Activated CD8-positive, alpha-beta memory T cell treated with anti-CD3 and anti-CD28 coated beads for 4 hours (primary cell): ENCODE results near the gene CRELD2.
A peak's percentile ranks its signal among the peaks of the same experiment; 100 is the strongest.
"Not testable (repeated sequence)": the region's sequence is repeated elsewhere in the genome, so short reads cannot be mapped to it uniquely, and the experiment has no call there.

Experiments
- DNase-seq, 2 donors: peaks; one replicate each; pipeline ENCODE4 v3.0.0-alpha.2; 2020; ENCODE audit warnings: low read depth in 2 of 2

Gene CRELD2

DNA sequence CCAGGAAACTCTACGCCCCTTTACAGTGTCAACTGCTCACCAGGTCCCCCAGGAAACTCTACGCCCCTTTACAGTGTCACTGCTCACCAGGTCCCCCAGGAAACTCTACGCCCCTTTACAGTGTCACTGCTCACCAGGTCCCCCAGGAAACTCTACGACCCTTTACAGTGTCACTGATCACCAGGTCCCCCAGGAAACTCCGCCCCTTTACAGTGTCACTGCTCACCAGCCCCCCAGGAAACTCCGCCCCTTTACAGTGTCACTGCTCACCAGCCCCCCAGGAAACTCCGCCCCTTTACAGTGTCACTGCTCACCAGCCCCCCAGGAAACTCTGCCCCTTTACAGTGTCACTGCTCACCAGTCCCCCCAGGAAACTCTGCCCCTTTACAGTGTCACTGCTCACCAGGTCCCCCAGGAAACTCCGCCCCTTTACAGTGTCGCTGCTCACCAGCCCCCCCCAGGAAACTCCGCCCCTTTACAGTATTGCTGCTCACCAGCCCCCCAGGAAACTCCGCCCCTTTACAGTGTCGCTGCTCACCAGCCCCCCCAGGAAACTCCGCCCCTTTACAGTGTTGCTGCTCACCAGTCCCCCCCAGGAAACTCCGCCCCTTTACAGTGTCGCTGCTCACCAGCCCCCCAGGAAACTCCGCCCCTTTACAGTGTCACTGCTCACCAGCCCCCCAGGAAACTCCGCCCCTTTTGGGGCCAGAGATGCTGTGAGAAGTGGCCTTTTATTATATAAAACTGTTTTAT is 26.8 kb downstream of the CRELD2 start:
- DNase-seq = not testable (repeated sequence)

DNA sequence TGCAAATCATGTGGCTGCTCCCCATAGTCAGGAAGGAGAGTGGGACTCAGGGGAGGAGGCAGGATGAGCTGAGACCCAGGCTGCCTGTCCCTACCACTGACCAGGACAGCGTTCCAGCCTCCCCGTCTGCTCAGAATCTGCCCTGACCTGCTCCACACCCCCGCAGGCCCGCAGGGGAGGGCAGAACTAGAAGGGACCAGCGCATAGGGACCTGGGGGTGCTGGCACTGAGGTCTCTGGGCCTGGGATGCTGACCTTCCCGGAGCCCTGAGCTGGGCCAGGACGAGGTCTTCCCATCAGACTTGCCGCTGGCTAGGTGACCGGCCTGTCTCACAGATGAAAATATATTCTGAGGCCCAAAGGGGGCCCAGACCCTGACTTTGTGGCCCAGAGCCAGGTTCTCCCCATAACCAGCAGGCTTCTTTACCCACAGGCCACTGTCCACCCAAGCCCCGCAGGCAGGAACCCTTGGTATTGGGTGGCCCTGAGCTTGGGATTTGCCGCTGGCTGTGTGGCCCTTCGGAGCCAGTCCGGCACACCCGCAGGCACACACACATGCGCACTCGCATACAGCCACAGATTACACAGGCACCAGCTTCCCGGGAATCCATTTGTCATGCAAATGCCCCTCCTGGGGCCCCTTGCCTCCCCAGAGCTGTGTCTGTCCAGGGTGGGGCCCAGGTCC is 28.3 kb downstream of the CRELD2 start:
- no peak for DNase-seq

DNA sequence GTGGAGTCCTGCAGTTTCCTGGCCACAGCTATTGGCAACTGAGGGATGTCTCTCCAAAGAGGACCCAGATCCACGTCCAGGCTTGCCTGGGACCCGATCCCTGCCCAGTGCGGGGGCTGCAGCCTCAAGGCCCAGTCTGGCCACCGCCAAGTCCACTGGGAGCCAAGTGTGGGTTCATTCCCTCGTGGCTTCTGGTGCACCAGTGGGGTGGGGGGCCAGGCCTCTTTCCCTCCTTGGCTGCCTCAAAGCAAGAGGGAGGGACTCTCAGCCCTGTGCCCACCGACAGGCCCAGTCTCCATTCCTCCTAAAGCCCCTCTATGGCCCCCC is 28.8 kb downstream of the CRELD2 start:
- DNase-seq = no peak

DNA sequence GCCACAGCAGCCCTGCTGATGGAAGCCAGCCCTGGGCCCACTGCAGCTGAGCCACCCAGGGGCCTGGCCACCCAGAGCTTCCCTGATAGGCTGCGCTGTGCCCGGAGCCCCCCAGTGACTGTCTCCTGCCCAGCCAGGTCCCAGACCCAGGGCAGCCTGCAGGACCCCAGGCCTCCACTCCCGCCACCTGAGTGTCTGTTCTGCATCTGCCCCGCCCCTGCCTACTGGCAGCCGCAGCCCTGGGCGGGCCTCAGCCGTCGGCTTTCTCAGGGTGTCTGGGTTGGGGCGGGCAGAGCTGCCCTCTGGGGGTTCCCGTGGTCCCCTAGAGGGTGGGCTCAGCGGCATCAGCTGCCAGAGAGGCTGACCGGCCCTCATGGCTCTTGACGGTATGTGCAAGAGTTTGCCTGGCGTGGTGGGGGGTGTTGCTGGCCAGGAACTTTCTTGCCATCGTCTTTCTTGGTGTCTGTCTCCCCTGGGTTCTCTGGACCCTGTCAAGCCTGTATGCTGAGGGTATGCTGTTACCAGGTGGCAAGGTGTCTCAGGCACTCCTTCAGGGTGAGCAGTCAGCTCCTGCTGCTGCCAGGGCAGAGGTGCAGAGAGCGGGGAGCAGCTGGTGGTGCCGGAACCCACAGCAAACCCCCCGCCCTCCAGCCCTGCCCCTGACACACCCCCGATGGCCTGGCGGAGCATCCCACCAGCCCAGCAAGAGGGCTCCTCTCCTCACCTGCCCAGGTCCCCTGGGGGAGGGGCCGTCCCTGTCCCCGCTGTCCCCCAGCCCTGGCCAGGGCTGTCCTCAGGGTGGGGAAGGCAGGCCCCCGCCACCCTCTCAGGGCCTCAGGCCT is 29.9 kb downstream of the CRELD2 start:
- no peak for DNase-seq

DNA sequence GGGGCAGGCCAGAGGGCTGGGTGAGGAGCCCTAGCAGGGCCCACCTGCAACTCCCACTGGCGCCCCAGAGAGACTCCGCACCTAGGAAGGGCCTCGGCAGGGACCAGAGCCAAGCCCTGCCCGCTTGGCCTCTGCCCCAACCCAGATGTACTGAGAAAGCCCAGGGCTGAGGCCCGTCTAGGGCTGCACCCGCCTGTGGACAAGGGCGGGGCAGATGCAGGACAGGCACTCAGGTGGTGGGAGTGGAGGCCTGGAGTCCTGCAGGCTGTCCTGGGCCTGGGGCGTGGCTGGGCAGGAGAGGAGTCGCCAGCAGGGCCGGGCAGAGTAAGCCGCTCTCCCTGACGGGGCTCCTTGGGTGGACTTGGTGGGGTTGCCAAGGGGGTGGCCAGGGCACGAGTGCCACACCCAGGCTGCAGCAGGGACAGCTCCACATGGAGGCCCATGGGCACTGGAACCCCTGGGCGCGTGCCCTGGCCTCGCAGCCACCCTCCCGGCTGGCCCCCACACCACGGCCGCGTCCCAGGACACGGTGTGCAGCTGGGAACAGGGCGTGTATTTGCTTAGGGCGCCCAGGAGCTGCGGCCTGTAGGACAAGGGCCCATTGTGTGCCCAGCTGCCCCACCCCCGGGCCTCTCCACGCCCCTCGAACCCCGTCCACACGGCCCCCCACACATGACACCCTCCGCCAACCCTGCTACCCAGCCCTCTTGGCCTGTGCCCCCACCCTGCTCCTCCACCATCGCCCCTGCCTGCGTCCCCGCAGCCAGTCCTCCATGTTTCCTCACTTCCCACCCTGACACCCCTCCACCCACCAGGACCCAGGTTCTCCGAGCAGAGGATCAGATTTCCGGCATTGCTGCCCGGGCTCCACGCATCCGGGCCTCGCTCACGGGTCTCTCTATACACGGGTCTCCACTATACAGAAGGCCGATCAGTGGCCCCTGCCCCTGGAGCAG is 30.8 kb downstream of the CRELD2 start:
- DNase-seq = no peak

DNA sequence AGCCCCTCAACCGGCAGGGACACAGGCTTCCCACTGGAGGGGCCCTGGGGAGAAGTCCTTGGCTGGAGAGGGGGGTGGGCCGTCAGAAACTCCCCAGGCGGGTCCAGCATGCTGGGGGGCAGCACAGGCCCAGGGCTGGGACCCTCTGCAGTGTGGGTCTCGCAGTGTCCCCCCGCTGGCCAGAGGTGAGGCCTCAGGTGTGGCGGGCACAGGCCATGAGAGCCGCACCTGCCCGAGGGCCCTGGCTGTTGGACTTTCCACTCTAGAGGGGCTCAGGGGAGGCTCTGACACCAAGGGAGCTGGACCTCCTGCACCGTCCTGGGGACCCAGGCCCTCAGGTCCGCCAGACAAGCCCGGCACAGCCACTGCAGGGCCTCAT is 31.5 kb downstream of the CRELD2 start:
- DNase-seq = no peak

DNA sequence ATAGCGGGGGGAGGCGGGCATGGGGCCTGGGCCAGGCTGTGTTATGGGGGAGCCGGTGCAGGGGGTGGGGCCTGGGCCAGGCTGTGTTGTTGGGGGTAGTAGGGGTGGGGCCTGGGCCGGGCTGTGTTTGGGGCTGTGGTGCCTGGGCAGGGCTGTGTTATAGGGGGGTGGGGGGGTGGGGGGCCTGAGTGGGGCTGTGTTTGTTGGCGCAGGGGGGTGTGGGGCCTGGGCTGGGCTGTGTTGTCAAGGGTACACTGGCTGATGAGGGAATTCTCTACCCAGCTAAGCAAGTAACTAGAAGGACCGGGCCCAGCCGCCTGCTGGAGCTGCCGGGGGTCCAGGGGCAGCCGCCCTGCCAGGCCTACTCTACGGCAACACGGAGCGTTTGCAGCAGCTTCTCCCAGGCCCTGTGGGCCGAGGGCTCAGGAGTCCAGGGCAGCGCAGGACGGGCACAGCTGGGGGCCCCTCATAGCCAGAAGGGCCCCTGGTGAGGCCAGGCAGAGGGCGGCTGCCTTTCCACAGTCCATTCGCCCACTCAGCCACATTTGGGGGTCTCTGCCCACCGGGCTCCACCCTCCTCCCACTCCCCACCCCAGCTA is 32.1 kb downstream of the CRELD2 start:
- no peak for DNase-seq

DNA sequence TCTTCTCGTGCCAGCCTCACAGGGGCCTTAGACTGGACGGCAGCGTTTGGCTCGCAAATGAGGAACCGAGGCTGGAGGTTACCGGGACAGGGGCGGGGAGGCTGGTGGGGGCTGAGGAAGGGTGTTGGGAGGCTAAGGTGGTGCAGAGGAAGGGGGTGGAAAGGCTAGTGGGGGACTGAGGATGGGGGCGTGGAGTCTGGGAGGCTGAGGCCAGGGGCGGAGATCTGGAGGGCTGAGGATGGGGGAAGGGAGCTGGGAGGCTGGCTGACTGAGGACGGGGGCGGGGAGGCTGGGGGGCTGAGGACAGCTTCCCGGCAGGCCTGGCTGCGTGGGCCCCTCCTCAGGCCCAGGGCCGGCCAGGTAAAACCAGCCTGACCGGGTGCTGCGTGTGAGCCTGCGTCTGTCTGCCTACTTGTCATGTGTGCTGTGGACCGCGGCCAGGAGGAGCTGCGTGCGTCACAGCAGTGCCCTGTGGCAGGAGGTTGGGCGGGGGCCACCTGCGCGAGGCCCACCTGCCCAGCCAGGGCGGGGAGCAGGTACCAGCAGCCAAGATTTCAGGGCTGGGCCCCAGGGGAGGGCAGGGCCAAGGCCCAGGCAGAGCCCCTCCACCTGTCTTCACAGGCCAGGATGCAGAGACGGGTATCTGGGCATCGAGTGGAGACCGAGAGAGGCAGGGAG is 32.7 kb downstream of the CRELD2 start:
- peak in 1 of 2 donors; percentile 79 for DNase-seq

DNA sequence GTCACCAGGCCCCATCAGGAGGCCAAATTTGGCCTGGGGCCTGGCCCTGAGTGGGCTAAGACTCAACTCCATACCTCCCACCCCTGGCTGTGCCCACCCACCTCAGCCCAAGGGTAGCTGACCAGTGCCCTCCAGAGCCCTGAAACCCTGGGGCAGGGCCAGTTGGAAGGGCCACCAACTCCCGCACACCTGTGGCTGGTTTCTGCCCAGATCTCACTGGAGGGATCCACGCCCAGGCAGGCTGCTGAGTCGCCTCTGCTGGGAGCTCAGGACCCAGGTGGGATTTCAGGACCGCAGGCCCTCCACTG is 33.2 kb downstream of the CRELD2 start:
- DNase-seq = no peak

DNA sequence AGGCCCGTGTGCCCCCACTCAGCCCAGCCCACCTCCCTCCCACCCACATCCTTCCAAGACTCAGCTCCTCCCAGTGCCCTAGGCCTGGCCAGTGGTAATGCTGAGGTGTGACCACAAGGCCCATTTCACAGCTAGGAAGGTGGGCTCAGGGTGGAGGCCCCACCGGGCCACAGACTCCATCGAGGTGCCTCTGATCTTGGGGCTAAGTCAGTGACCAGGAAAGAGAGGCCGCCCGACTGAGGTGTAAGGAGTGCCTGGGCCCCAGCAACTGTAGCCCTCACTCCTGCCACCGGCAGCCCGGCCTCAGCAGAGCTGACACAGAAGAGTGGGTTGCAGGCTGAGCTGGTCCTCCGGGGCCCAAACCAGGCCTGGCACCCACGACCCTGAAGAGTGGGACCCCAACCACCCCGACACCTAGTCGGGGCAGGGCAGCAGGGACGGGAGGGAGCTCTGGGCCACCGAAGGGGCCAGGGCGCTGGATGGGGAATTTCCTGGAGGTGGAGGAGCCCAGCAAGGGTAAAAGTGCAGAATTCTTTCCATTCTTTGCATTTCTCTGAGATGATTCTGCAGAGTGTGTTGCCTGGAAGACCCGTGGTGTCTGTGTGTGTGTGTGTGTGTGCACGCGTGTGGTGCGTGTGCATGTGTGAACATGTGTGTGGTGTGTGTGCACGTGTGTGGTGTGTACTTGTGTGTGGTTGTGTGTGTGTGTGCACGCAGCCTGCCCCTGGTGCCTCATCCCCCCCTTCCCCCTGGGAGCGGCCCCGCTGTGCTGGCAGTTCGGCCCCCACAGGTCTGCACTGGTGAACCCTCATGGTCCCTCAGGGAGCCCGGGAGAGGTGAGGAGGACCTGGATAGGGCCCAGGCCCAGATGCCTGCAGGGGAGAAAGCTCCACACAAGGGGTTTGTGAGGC is 33.8 kb downstream of the CRELD2 start:
- DNase-seq = no peak

DNA sequence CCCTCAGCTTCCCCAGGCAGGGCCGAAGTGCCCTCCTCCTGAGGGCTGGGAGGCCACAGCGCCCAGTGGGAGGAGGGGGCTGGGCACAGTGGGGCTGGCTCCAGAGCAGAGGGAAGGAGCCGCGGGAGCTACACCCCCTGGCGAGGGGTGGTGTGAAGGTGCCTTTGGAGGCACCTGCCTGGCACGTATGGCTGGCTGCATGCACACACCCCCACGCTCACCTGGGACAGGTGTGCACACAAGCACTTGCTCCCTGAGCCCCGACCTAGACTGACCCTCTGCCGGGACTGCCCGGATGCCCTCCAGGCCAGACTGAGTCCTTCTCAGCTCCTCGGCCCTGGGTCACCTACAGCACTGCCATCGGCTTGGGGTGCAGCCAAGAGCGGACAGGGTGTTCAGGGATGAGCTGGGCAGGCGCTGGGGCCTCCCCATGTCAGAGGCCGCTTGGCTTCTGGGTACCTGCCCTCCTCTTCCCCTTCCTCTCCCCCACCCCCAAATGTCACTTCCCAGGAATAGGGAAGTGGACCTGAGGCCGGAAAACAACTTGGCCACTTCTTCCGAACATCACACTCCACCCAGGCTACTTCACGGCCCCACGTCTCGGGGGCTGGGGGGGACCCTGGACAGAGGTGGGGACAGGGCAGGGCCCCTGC is 34.7 kb downstream of the CRELD2 start:
- no peak for DNase-seq

DNA sequence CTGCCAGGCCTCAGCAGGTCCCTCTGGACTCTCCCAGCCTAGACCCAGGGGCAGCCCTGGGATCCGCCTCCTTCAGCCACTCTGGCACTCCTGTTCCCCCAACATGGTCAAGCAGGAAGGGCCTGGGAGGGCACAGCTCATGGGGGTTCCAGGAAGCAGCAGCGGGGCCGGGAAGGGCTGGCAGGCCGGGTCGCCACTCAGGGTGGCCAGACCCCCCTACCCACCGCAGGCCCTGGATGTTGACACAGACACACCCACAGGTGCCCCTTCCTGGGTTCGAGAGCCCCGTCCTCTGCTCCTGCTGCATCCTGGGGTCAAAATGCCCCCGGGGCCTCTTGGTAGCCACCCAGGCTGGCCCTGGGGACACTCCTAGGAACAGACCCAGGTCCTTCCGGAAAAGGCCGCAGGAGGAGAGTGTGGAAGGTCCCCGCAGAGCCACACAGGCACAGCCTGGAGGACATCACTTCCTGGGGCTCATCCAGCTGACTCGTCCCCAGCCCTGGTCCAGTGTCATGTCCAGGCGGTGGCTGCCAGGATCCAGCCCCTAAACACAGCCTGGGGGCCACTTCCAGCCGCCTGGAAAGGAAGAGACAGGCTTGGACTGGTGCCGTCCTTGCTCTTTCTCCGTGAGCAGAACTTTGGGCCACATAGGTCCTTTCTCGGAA is 35.4 kb downstream of the CRELD2 start:
- no peak for DNase-seq

DNA sequence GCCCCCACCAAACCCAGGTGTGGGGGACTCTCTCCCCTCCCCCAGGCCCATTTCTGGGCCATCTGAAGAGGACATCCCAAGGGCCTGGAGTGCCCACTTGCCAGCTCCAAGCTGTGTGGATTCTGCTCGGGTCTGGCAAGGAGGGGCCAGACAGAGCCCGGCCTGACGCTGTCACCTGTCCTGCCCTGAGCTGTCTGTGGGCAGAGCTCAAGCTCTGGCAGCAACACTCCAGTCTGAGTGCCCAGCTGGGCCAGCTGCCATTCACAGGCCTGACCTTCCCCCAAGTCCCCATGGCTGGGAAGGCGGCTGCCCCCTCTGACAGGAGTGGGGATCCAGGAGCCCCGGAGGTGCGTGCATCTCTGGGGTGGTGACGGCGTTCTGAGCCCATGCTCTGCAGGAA is 35.9 kb downstream of the CRELD2 start:
- DNase-seq = no peak

DNA sequence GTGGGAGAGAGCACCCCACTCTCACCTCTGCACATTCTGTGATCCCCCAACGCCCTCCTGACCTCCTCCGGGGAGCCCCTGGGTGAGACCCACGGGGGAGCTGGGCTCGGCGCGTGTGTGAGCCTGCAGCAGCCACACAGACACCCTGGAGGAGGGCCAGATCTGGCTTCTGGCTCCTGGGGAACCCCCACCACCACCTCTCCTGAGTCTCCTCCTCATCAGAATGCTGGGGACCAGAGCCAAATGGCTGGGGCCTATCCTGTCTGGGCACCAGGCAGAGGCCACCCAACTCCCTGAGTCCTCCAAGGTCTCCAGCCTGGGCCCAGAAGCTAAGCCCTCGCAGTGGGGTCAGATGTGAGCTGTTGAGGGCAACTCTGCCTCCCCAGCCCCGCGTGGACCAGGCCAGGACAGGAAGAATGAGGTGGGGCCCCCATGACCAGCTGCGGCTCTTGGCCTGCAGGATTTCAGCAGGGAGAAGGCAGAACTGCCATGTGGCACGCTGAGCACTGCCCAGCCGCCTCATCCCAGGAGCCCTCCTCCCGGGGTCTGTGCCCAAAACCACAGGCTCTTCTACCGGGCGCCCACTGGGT is 36.7 kb downstream of the CRELD2 start:
- no peak for DNase-seq

DNA sequence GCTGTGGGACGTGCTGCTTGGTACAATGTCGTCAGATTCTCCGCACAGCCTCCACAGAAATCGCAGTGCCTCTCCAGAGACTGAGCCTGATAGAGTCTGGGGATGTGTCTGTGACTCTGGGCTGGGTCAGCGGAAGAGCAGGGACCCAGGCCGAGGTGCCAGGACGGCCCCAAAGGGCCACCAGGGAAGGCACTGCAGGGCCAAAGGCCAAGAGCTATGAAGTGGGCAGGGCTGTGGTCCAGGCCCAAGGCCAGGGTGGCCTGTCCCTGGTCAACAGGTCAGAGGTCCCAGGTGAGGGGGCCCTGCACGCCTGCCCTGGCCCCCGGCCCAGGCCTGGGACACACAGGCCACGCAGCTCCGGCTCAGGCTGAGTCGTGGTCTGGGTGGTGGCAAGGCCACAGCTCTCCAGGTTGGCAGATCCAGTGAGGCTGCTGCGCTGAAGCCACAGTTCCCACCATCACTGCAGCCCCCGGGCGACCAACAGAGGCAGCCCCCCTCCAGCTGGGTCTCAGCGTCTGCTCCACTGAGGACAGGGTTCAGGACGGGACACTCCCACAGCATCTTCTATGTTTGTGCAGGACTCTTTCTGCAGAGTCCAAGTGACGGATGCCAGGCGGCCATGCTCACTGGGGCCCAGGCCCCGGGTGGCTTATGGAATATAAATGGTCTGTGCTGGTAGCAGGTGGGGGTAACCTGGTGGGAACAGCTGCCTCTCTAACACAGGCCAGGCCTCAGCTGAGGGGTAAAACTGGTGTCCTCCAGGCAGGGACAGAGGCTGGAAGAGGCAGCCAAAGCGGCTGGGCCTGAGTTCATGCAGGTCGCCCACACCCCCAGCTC is 37.4 kb downstream of the CRELD2 start:
- DNase-seq = no peak

DNA sequence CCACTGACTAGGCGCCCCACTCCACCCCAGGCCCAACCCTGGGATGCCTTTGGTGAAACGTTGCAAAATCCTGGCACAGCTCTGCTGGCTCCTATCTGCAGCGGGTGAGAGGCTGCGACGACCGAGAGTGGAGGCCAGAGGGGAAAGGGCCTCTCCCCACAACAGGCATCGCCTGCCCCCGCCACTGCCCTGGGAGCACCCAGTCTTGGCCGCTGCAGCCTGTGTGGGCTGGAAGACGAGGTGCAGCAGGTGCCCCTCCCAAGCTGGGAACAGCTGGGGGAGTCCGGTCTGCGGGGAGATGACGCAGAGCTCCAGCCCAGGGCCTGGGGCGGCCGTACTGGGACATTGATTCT is 38.0 kb downstream of the CRELD2 start:
- DNase-seq = no peak
